Umbilical cord (tissue), 2 donors: ENCODE measurements around the gene TEX2. TPM values are rescaled to one million over a fixed set of nuclear protein-coding genes. Genes with fewer than 3 reads are reported as not detected.
"Not testable (repeated sequence)": the region's sequence is repeated elsewhere in the genome, so short reads cannot be mapped to it uniquely, and the experiment has no call there.

Source experiments
- DNase-seq: peaks from one replicate; pipeline ENCODE4 v3.0.0-alpha.2; 2015; ENCODE audit warnings: low spot score
- total RNA-seq: library from RNA; depleted of rRNA; stranded (reverse); fragments of >200 nt; gene quantifications from one replicate; pipeline ENCODE4 v1.2.3, GENCODE V29; 2014; ENCODE audit warnings: low replicate concordance; ENCODE audit not compliant: insufficient read depth

The TEX2 gene
- total RNA-seq, 1 donor from 2014 or later: 51.5 TPM

DNA sequence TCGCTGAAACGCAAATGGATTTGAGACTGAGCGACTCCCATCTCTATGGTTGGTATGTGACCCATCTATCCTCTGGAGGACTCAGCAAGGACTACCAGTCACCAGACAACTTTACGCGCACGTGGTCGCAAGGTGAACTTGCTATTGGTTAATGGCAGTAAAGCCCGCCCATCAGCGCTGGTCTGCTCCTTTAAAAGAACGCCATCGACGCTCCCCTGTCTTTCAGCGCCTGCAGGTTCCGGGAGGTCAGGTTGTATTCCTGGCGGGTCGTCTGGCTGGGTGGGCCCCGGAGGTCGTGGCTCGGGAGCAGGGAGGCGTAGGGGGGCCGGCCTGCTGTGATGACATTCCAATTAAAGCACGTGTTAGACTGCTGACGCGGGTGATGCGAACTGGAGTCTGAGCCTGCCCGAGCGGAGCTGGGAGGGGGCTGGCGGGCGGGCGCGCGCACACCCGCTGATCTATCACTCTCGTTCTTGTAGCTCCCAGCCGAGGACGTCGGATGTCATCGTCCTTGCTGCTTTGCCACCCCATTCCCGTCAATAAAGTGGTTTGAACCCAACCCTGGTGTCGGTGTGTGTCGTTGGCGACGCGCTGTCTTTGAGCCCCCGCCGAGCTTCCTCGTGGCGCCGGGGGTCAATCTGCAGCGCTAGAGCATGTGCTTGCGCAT, 117.2 kb downstream of the TEX2 start:
- peak; percentile 99 for DNase-seq

GRCh38 chr17:64145375-64145750, 117.7 kb downstream of the TEX2 start:
- DNase-seq: no peak

DNA sequence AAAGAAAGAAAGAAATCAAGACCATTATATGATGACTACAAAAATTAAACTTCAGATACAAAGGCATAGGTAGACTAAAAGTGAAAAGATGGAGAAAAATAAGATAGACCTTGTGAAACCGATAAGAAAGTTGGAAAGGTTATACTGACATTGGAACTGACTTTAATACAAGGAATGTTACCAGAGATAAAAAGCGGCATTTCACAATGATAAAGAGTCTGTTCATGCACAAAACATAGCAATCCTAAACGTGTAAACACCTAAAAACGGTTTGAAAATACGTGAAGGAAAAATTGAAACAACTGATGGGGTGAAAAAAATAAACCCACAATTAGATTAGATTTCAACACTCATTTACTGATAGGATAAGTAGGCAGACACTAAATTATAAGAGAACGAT, 123.5 kb downstream of the TEX2 start:
- DNase-seq: no peak

- DNase-seq: no peak
Measured at GRCh38 chr17:64138441-64138840, 124.6 kb downstream of the TEX2 start.

GRCh38 chr17:64135000-64135399, 128.1 kb downstream of the TEX2 start:
- peak; percentile 76 for DNase-seq

DNA sequence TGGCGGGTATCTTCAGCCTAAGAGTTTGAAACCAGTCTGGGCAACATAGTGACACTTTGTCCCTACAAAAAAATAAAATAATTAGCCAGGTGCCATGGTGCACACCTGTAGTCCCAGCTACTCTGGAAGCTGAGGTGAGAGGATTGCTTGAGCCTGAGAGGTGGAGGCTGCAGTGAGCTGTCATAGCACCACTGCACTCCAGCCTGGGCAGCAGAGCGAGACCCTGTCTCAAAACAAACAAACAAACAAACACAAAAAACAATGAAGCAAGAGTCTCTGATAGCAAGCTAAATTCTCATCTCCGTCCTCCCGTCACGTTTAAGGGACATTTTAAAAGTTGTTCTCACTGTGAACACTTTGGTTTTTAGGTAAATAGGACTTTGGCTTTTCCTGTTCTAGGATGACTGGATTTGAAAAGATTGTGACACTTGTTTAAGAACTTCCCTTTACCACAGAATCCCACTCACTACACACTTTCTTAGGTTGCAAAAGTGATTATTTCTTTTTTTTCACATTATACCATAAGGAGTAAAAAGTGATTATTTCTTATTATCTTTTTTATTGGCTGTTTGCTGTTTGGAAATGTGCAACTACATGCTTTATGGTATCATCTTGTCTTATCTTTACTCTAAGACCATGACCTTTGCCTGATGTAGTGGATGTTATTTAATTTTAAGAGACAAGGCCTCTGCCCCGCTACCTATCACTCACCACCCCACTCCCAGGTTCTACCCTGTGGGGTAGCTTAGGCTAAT, 128.7 kb downstream of the TEX2 start:
- no peak for DNase-seq

GRCh38 chr17:64133546-64134215, 129.4 kb downstream of the TEX2 start:
- DNase-seq: peak; percentile 85

DNA sequence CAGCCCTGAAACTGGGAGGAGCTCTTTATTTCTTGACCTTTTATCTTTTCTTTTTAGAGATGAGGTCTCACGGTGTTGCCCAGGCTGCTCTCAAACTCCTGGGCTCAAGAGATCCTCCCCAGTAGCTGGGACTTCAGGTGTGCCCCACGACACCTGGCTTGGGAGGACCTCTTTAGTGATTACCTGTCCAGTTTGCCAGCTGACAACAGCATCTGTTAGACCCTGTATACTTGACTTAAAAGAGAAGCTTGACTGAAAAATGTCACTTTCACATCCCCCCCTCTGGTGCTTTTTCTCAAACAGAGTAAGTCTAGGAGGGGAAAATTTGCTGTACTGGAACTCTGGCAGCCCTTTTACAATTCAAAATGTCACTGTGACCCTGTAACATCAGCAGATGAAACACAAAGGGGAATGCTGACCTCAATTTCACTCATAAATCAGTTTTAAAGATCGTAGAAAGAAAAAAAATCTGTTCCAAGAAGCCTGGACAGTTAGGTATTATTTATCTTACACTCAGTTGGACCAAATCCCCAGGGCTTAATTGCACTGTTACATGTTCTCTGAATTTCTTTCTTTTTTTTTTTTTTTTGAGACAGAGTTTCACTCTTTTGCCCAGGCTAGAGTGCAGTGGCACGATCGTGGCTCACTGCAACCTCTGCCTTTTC, 131.3 kb downstream of the TEX2 start:
- DNase-seq: no peak

- no peak for DNase-seq
Measured at GRCh38 chr17:64130559-64131001, 132.5 kb downstream of the TEX2 start.

- peak; percentile 95 for DNase-seq
Measured at GRCh38 chr17:64129765-64130558, 133.1 kb downstream of the TEX2 start, which contains the start of gene ERN1. TSS of gene ERN1 (minus strand) at chr17:64130144. CDS start at chr17:64130029, 115 bp downstream.

DNA sequence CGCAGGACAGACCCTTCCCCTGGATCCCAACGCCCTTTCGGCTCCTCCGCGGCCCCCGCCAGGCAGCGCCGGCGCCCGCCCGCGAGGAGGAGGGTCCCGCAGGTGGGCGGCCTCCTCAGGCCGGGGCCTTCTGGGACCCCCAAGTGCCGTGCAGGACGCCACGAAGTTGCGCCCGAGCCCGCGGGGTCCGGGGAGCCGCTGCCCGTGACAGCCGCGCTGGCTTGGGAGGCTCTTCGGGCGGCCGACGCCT, 133.6 kb downstream of the TEX2 start:
- DNase-seq: no peak

DNA sequence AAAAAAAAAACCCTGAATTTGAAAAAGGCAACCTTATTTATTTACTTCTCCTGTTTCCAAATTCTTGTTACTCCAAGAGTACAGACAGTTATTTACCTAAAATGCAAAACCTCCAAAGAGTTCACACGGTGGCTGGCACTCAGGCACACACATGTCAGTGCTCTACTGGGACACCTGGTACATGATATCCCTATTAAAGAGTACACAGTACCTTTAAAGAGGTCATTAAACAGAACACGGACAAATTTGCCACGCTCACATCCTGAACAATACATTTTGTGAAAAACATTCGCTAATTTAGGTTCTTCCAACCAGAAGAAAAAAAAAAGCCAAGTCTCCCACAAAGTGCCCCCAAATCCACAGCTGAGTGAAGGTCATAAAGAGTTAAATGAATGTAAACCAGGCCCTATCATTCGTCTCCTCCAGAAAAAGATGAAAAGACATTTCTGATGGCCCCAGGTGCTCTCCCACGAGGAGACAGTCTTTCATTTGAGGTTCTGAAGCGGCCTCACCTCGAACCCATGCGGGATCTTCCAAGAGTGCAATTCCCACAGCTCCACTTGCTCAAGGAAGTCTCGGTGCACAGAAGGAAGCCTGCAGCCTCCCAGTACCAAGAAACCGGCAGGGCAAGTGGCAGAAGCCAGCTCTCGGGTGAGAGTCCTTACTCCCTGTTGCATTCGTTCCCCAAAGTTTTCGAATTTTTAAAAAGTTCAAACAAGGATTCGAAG, 134.1 kb downstream of the TEX2 start:
- peak; percentile 56 for DNase-seq

- DNase-seq: no peak
Measured at GRCh38 chr17:64126918-64127317, 136.1 kb downstream of the TEX2 start.

DNA sequence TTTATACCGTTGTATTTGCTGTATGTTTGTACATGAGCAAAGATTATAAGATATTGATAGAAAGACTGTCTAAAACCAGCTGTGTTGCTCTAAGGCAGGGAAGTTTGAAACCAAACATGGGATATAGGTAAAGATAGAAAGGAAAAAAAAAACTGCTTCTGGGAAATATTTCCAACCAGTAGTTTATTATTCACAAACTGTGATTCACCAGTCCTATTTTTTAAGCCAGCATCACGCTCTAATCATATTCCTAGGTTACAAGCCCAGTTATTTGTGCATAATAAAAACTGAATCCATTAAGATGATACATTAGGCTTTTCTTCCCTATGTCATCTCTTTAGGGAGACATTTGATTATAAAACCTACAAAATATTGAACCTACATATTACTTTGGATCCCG, 137.1 kb downstream of the TEX2 start:
- no peak for DNase-seq

DNA sequence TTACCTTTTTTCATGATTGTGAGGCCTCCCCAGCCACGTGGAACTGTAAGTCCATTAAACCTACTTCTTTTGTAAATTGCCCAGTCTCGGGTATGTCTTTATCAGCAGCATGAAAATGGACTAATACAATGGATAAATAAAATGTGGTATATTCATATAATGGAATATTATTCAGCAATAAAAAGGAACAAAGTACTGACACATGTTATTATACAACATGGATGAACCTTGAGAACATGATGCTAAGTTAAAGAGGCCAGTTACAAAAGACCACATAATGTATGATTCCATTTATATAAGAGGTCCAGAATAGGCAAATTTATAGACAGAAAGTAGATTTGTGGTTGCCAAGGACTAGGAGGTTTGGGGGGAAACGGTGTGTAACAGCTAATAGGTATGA, 138.5 kb downstream of the TEX2 start:
- no peak for DNase-seq

DNA sequence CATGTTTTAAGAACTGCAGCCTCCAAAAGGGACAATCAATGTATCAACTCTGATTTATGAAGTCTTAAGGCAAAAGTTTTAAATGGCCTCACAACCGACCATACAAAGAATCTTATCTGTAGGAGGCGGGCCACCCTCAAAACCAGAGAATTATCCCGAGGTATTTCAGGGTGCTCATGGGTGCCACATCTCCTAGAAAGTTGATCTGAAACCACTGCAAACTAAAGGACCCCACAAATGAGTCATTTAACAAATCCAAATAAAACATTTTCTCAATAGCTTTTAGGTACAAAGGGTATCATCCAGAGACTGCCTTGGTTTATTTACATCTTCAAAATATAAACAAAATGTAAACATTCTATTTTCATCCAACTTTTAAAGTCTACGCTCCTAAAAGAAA, 139.9 kb downstream of the TEX2 start:
- DNase-seq: no peak

DNA sequence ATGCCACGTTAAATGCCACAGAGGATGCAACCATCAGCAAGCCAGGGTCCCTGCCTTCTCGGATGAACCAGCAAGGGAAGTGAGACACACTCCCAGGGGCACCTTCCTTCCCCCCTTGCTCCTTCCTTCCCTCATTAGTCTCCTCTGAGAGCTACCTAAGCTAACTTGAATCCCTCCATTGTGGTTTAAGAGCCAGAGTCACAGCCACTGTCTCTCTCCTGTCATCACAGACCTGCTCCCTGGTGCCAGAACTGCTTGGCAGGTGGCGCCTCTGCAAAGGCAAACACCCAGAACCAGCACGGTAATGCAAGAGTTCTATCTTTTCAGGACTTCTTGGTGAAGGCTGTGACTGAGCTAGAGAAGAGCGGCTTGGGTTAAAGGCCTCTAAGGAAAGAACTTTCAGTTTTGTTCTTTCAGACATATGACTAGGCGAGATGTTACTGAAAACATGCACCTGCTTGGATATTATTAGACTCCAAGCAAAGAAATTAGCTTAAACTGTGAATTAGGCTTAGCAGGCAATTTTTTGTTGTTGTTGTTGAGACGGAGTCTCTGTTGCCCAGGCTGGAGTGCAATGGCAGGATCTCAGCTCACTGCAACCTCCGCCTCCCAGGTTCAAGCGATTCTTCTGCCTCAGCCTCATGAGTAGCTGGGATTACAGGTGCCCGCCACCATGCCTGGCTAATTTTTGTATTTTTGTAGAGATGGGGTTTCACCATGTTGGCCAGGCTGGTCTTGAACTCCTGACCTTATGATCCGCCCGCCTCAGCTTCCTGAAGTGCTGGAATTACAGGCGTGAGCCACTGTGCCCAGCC, 141.9 kb downstream of the TEX2 start:
- DNase-seq: not testable (repeated sequence)

DNA sequence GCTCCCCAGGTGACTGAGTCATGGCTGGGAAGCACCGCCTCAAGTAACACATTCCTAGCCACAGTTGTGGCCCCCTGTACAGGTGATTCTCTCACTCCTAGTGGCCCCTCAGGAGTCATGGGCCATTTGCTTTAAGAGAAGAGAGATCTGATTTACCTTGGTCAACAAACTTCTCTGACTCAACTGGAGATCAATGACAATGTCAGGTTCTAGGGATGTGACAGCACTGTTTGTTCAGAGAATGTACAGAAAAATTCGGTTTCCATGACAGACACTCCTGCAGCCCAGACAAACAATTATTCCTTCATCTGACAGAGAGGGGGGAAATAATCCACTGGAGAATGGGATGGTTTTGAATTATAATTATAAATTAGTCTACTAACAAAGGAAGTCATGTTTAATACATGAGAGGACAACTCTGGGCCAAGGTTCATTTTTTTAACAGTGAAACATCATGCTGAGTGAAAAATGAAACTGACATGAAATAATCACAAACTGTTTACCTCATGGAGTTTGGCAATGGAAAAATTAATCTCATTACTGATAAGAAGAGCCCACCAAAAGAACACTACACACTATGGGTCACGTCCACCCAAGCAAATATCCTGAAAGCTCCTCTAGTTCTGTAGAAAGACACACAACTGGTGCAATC, 142.8 kb downstream of the TEX2 start:
- no peak for DNase-seq
